Psoas muscle (tissue), 8 donors: ENCODE measurements around the gene GATA2. TPM values are rescaled to one million over a fixed set of nuclear protein-coding genes. Genes with fewer than 3 reads are reported as not detected.

Experiments used
- ATAC-seq, 4 donors: fragments of 200-7000 bp; cut with Tn5 transposase; one replicate each; pipeline ENCODE4 v1.9.1; 2020; ENCODE audit warnings: moderate library complexity in 3 of 4, mild to moderate bottlenecking in 2 of 4
- DNase-seq, 2 donors: peaks; one replicate each; pipeline ENCODE4 v3.0.0-alpha.2; 2020
- H3K27ac ChIP-seq: fragments of 200-600 bp; one replicate; pipeline ENCODE4 v1.8.0; 2022
- H3K27me3 ChIP-seq, 3 donors: fragments of 200-600 bp in 1 of 3; one replicate each; pipeline versions ENCODE4 v1.6.1 to v1.8.0; 2013 to 2022; ENCODE audit warnings: low read length in 2 of 3, mild to moderate bottlenecking in 2 of 3, moderate library complexity in 1 of 3; ENCODE audit not compliant: insufficient read depth in 3 of 3
- H3K36me3 ChIP-seq, 2 donors: fragments of 200-600 bp in 1 of 2; one replicate each; pipeline versions ENCODE4 v1.6.1 to v1.8.0; 2013 to 2022; ENCODE audit warnings: low read depth in 1 of 2, mild to moderate bottlenecking in 1 of 2, moderate library complexity in 1 of 2; ENCODE audit not compliant: insufficient read depth in 1 of 2
- H3K4me1 ChIP-seq: fragments of 200-600 bp; one replicate; pipeline ENCODE4 v1.8.0; 2022
- H3K4me3 ChIP-seq: fragments of 200-600 bp; one replicate; pipeline ENCODE4 v1.8.0; 2022; ENCODE audit warnings: mild to moderate bottlenecking
- H3K9me3 ChIP-seq: fragments of 200-600 bp; one replicate; pipeline ENCODE4 v1.8.0; 2022
- WGBS, 3 donors: extraction: QIAGEN DNeasy Blood & Tissue Kit; methylation state at CpG; one replicate each; pipeline versions ENCODE4 v1.1.6 to v1.1.7; 2013; 5-methylcytosine and 5-hydroxymethylcytosine counted together
- intact Hi-C, 2 donors: fragments of 100-400 bp; cut with DNase I; formaldehyde crosslinking; loops; one replicate each; pipeline versions ENCODE4 v1.11.0 to v1.14.2; 2022
- polyA plus RNA-seq, 3 donors: library from polyadenylated mRNA; stranded (reverse); fragments of 200-250 nt; gene quantifications; one replicate each; pipeline ENCODE4 v1.2.3, GENCODE V29; 2013
- total RNA-seq, 4 donors: library from RNA; stranded (reverse); fragmentation: NEBNext Ultra II Directional in 2 of 4; extraction: Animal tissue kit (Norgen Biotek cat#: 25700) in 2 of 4; gene quantifications; one replicate each; pipeline versions ENCODE4 v1.2.1 to v1.2.4, GENCODE V29; 2021 to 2023
- TF ChIP-seq, protein P1 (sequence below): fragments of 200-600 bp; IDR thresholded peaks from one replicate; pipeline ENCODE4 v1.8.0; 2022; ENCODE audit warnings: antibody characterized with exemption
- donor health status: healthy with polysubstance abuse.
- donor health status: DM: no; HTN: no; CAD: no; lungs with moderate emphysema.
- donor health status: Bipolar disorder and iron deficiency.
- donor health status: healthy.
- donor health status: DM: yes; HTN: yes; CAD: no.
- donor health status: DM: no; HTN: no; CAD: no.
- donor health status: DM: no; HTN: no; CAD: no.
- donor health status: DM: yes; HTN: yes; CAD: no.

The GATA2 gene
- total and polyA plus RNA-seq, 7 donors: 4.2 to 8.8 (median 6.5) TPM

DNA sequence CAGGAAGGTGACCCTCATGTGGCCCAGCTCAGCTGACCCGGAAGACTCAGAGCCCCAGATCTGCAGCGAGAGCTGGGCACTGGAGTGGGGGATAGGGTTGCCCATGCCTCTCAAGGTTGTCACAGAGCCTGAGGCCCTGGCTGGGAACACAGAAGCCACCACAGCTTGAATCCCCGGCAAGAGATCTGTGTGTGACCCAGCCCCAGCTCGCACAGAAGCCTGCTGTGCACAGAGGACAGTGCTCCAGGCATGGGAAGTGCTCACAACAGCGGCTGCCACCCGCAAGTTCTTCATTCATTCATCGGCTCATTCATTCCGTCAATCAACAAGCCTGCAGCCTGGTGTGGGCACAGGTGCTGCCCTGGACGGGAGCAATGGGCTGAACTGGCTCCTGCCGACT lies 62.7 kb downstream of the GATA2 start:
- H3K27me3 ChIP-seq: peaks cover 0 to 29% (median 12%) of the 10 kb centered on the region in 3 donors
- ATAC-seq (no peak), DNase-seq (no peak)
- H3K4me1 ChIP-seq: peaks cover 9% of the 10 kb centered on the region
- intact Hi-C loops: no loop called here
- H3K9me3 ChIP-seq: no peaks in the 10 kb centered on the region
- WGBS, 3 donors: 68 to 84% (median 78%) methylated on average over 10 of the region's 10 CpGs
- H3K27ac ChIP-seq: no peak overlapping the region
- TF ChIP-seq, protein P1, sequence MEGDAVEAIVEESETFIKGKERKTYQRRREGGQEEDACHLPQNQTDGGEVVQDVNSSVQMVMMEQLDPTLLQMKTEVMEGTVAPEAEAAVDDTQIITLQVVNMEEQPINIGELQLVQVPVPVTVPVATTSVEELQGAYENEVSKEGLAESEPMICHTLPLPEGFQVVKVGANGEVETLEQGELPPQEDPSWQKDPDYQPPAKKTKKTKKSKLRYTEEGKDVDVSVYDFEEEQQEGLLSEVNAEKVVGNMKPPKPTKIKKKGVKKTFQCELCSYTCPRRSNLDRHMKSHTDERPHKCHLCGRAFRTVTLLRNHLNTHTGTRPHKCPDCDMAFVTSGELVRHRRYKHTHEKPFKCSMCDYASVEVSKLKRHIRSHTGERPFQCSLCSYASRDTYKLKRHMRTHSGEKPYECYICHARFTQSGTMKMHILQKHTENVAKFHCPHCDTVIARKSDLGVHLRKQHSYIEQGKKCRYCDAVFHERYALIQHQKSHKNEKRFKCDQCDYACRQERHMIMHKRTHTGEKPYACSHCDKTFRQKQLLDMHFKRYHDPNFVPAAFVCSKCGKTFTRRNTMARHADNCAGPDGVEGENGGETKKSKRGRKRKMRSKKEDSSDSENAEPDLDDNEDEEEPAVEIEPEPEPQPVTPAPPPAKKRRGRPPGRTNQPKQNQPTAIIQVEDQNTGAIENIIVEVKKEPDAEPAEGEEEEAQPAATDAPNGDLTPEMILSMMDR: no peak
- no peak overlapping the region for H3K4me3 ChIP-seq
- H3K36me3 ChIP-seq: no peaks in the 10 kb centered on the region

DNA sequence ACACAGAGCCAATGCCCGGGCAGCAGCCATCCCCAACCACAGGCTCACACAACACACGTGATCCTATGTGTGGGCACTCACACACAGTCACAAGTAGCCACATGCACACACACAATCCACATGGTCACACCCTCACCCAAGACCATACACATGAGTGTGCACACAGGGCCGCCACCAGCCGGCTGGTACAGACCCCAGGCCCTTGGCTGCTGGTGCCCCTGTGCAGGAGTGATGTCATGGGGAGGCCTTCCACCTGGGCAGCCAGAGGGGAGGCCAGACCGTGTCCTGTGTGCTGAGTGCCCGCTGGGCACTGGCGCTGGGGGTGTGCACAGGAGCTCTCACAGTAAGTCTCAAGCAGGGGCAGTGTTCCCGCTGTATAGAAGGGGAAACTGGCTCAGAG lies 63.2 kb downstream of the GATA2 start:
- DNase-seq: no peak
- intact Hi-C loops: loop anchor here in 1 of 2 donors (5.0 kb wide), 2 partner anchors 68 to 178 kb away; no protein-coding TSS in a partner anchor
- no peaks in the 10 kb centered on the region for H3K9me3 ChIP-seq
- 89 to 90% (median 90%) methylated on average over 8 of the region's 8 CpGs for WGBS, 3 donors
- H3K27me3 ChIP-seq: peaks cover 0 to 29% (median 12%) of the 10 kb centered on the region in 3 donors
- H3K4me3 ChIP-seq: no peak overlapping the region
- no peak overlapping the region for H3K27ac ChIP-seq
- ATAC-seq: no peak
- H3K36me3 ChIP-seq: no peaks in the 10 kb centered on the region
- peaks cover 9% of the 10 kb centered on the region for H3K4me1 ChIP-seq
- TF ChIP-seq, protein P1: no peak

Other genes starting within 250 kb of the GATA2 start
- not detected for gene DNAJB8, start 26.3 kb downstream of the GATA2 start, total RNA-seq
- gene DNAJB8, start 26.3 kb downstream of the GATA2 start, polyA plus RNA-seq: not detected
- gene RPN1, start 157.6 kb upstream of the GATA2 start, total RNA-seq: 100 to 1,000 TPM in 2 of 4 donors, 10 to 100 TPM in 2; 55.5 to 116 (median 91.7) TPM
- 100 to 1,000 TPM; 108 to 197 (median 135) TPM for gene RPN1, start 157.6 kb upstream of the GATA2 start, polyA plus RNA-seq
- gene RAB7A, start 233.0 kb upstream of the GATA2 start, total RNA-seq: 100 to 1,000 TPM; 232 to 375 (median 284) TPM
- gene RAB7A, start 233.0 kb upstream of the GATA2 start, polyA plus RNA-seq: 100 to 1,000 TPM; 206 to 410 (median 369) TPM